Activated CD4-positive, CD25-positive, alpha-beta regulatory T cell treated with anti-CD3 and anti-CD28 coated beads, Interleukin-2, amount 50 U/mL, for 72 hours (primary cell): ENCODE measurements around the gene BAIAP3.
"Not testable (repeated sequence)": the region's sequence is repeated elsewhere in the genome, so short reads cannot be mapped to it uniquely, and the experiment has no call there.

Source experiments
- DNase-seq: peaks from one replicate; pipeline ENCODE4 v3.0.0; 2021

BAIAP3 gene

GRCh38 chr16:1316033-1316405 lies 17.4 kb upstream of the BAIAP3 start:
- DNase-seq = no peak

DNA sequence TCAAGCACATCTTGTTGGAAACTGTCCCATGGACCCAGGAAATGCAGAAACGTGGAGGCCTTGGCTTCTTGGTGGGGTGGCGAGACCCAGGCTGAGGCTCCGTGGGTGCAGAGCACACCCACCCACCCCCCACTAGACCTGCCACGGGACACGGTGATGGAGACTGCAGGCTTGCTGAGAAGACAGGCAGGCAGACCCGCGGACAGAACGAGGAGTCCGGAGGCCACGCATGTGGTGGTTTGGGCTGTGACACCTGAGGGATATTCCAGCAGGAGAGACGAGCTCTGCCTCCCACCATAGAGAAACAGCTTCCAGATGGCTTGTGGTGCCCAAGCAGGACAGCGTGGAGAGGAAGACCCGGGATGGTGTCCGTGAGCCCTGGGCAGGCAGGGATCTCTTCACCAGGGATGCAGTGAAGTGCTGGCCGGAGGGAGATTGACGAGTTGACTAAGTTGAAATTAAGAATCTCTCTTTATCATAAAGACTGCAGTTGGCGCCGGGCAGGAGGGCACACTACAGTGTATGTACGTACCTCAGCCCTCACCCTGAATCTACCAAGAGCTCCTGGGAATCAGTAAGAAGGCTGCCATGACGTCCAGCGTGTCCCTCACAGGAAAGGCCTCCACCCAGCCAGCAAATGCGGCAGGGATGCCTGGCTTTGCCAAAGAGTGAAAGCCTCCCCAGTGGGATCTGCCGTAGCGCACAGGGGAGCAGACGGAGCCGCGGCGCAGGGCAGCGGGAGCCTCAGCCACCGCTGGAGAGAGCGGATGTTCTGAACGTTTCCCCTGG lies 15.8 kb upstream of the BAIAP3 start:
- no peak for DNase-seq

GRCh38 chr16:1318268-1318545 lies 15.2 kb upstream of the BAIAP3 start:
- DNase-seq = no peak

GRCh38 chr16:1319041-1319440 lies 14.4 kb upstream of the BAIAP3 start:
- no peak for DNase-seq

- no peak for DNase-seq
These were observed 13.3 kb upstream of the BAIAP3 start for GRCh38 chr16:1320097-1320496.

DNA sequence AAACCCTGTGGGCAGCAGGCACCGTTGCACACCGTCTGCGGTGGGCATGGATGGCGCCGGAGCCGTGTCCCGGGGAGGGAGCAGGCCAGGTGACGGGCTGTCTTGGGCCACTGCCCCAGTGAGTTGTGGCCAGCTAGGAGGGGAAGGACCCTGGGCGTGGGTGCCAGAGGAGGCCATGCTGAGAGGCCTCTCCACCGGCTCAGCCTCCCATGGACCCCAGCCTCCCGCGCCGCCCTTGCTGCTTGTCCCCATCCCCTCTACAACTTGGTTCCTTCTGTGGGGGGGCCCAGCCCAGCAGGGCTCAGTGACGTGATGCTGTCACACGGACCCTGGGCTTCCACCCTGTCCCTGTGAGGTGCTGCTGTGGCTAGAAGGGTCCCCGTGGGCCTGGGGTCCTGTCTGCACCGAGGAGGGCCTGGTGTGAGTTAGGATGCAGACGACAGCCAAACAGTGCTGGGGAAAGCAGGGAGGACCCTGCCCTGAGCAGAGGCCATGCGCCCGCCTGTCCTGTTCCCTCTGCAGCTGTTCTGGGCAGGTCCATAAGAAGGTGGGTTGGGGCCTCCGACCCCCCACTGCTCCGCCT lies 12.7 kb upstream of the BAIAP3 start:
- no peak for DNase-seq

- DNase-seq = no peak
These were observed 11.0 kb upstream of the BAIAP3 start for GRCh38 chr16:1322407-1322806.

DNA sequence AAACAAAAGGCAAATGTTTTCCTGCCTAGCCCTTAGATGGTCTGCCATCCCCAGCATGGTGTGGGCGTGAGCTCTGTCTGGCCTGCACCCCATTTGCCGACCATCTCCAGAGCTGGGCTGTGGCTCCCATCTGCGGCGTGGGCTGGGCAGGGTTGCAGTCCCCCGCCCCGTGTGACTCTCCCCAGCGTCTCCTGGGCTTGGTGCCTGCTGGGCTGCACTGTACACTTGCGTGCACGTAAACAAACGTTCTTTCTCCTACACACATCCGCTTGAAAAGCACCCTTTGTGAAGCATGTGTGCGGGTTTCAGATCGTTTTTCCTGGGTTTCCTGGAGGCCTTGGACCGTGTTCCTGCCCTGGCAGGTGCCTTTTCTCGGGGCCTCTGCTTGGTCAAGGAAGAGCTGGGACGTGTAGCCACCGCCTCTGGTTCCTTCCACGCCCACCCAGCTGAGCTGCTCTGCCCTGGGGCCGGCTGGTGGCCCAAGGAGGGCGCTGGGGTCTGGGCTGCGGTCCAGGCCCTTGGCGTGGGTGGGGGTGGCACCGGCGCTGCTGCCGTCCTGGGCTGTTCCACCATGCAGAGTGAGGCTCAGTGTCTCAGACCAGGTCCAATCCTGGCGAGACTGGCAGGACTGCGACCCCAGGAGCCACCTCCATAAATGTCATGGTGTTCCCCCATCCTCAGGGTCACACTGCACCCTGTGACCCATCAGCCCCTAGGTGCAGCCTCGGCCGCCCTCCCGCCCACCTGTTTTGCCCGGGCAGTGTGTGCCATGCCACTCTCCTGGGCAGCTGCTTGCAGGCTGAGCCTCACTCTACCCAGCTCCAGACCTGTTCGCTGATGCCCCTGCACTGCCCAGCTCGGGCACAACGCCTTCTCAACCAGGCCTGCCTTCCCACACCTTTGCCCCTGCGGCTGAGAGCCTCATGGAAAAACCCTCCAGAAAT lies 9.9 kb upstream of the BAIAP3 start:
- DNase-seq = no peak

DNA sequence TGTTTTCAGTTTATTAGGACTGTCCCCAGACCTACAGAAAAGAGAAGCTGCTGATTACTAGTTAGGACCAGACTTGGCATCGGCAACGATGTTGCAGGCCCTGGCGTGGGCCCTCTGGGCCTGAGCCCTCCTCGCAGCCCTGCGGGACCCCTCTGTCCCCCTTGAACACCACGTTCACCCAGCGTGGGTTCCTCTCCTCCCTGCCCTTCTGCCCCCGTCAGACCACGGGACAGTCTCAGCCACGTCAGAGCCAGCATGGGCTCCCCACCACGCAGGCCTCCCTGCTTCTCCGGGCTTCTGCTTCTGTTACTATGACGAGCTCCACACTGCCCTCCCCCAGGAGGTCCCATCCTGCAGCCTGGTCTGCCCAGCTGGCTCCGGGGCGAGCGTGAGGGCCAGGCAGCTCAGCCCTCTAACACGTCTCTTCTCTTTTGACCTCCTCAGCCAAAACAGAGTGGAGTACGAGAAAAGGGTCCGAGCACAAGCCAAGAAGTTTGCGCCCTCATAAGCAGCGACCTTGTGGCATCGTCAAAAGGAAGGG lies 9.1 kb upstream of the BAIAP3 start:
- no peak for DNase-seq

- DNase-seq = no peak
These were observed 8.2 kb upstream of the BAIAP3 start for GRCh38 chr16:1325261-1325660.

DNA sequence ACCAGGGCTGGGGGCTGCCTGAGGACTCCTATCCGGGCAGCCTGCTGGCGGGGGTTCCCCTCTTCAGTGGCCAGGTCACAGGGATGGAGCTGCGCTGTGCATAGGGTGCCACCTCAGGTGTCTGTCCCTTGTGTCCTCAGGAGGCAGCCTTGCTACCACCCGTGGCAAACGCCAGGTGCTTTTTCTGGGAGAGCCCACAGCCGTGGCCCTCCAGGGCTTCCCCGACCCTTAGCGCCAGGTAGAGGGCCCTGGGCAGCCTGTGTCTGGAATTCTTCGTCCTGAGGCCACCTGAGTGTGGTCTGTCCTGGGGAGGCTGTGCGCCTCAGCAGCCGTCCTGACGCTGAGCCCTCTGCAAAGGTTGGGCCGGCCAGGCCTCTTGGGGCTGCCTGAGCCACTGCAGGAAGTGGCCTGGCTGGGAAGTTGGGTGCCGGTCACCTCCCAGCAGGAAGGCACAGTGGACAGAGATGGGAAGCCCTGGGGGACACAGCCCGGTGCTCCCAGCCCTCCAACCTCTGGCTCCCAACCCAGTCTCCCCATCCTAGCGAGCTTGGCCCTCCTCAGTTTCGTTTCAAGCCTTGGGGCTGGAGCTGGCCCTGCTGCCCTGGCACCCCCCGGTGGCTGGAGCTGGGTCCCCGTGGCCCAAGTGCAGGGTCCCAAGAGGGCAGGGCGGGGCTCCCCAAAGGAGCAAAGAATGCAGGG lies 7.6 kb upstream of the BAIAP3 start:
- DNase-seq = no peak

DNA sequence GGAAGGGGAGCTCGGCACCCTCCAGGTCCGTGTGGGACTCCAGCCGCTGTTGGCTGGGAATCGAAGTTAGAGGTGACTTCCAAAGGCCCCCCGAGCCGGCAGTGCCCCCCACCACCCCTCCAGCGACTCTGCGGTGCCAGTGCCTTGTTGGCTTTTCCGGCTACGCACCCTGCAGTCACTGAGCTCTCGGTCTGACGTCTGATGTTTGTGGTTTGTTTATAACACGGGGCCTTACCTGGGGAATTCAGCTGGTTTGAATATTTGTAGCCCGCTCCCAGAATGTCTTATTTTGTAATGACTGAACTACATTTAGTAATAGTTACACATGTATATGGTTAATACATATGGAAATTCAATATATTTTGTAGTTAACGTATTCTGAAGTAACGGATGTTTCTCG lies 7.1 kb upstream of the BAIAP3 start:
- DNase-seq = no peak

DNA sequence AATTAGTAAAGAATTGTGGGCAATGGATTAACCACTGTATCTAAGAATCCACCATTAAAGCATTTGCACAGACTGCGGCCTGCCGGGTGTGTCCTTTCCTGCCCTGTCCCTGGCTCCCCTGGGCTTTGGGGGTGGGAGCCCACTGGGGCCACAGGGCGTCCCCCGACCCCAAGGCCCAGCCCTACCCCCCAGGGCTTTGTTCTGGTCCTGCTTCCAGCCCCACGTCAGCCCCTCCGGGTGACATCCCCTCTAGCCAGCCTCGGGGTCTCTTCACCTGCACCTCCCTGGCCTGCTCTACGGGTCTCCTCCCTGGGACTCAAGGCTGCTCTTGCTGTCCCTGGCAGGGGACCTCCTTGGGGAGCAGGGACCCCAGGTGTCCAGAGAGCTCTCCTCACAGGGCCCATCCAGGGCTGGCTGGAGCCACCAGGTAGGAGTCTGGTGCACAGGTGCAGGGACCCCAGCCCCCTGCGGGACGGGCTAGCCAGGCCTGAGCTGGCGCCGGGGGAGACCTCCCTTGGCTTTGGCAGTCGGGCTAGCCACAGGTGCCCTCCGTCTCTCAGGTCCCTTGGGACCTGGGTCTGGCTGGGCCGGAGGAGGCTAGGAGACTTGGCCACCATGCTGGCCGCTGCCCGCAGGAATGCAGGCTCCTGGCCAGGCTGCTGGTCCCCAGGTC lies 6.4 kb upstream of the BAIAP3 start:
- DNase-seq = no peak

GRCh38 chr16:1327619-1327947 lies 5.9 kb upstream of the BAIAP3 start:
- no peak for DNase-seq

GRCh38 chr16:1328136-1328535 lies 5.3 kb upstream of the BAIAP3 start:
- DNase-seq = not testable (repeated sequence)

DNA sequence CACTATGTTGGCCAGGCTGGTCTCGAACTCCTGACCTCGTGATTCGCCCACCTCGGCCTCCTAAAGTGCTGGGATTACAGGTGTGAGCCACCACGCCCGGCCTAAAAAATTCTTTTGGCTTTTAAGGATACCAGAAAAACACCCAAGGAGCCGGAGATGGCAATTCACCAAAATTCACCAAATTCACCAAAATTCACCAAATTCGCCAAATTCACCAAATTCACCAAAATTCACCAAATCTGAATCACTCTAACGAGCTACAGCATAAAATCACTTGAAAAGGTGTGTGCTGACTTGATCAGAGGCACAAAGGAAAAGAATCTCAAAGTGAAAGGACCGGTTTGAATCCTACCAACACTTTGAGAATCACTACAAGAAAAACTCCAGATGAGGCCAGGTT lies 4.5 kb upstream of the BAIAP3 start:
- DNase-seq = not testable (repeated sequence)

DNA sequence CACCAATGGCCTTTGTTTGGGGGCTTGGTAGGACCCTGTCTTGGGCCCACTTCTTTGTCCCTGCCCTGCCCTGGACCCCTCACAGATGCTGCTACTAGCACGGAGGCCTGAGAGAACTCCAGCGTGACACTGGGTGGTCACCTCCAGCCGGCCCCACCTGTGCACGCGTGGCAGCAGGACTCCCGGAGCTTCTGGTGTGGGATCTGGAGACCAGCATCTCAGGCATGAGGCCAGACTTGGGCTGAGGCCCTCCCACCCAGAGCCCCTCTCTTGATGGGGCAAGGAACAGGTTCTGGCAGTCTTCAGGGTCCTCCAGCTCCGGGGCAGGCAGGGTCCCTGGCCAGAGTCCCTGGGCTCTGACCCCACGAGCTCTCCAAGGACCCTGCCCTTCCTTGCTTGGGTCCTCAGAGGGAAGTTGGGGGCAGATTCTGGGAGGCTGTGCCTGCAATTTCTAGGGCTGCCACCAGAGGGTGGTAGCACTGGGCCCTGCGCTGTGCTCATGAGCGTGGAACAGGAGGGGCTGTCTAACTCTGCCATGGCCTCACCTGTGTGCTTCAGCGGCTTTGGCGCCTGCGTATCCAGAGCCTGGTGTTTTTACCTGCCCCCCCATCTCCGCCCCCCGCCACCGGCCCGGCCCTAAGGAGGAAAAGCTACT lies 3.1 kb upstream of the BAIAP3 start:
- DNase-seq = peak; percentile 56

DNA sequence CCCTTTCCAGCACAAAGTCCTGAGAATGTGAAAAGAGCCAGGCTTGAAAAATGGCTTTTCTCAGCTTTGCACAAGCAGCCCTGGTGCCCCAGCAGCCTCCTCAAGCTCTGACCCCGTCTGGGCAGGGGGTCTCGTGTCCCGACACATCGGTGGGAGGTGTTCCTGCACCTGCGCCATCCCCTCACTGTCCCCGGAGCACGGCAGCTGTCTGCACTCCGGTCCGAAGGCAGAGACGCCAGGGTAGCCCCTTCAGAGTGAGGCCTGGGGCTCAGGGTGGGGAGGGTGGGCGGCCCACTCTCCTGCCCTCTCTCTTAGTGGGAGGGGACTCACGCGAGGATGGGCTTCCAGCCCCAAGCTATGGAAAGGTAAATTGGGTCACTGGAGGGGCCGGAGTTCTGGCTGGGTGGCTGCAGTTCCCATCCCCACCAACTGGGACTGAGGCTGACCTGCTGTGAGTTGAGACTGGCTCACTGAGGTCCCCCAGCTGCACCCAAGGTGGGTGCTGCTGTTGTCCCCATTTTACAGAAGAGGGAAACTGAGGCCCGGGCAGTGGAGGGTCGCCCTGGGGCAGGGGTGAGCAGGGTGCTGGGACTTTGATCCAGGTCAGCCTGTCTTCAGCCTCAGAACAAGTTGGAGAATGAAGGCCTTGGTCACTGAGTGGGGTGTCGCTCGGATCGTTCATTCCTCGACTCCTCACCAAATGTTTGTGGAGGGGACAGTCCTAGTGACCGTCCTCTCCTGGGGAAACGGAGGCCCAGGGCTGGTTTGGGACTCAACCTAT lies 2.3 kb upstream of the BAIAP3 start:
- DNase-seq = no peak

GRCh38 chr16:1331712-1332617 lies 1.5 kb upstream of the BAIAP3 start:
- DNase-seq = no peak

DNA sequence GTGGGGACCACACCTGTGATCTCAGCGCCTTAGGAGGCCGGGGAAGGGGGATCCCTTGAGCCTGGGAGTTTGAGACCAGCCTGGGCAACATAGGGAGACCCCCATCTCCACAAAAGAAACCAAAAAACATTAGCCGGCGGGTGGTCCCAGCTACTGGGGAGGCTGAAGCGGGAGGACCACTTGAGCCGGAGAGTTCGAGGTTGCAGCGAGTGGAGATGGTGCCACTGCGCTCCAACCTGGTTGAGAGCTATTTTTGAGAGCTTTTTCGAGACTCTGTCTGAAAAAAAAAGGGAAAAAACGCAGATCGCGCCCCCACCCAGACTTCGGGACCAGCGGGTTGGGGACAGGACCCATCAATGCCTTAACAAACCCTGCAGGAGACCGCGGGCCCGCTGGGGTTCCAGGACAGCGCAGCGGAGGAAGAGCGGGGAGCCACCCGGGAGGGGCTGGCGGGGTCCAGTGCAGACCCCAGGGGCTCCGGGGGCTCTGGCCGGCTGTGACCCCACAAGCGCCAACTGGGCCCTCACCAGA lies 762 bp upstream of the BAIAP3 start:
- DNase-seq = no peak
